GM10266 (cell line): Measurements from ENCODE around the gene DMD.
"Not testable (repeated sequence)": the region's sequence is repeated elsewhere in the genome, so short reads cannot be mapped to it uniquely, and the experiment has no call there.

Experiments used
- DNase-seq: peaks from one replicate; pipeline ENCODE4 v3.0.0; 2012; ENCODE audit errors: extremely low spot score
- TF ChIP-seq, protein P1 (sequence below): IDR thresholded peaks from 2 replicates; pipeline ENCODE4 v1.5.1; 2012; ENCODE audit warnings: mild to moderate bottlenecking, low read depth; ENCODE audit not compliant: control insufficient read depth, insufficient read depth; ENCODE audit errors: missing control alignments

DMD gene

DNA sequence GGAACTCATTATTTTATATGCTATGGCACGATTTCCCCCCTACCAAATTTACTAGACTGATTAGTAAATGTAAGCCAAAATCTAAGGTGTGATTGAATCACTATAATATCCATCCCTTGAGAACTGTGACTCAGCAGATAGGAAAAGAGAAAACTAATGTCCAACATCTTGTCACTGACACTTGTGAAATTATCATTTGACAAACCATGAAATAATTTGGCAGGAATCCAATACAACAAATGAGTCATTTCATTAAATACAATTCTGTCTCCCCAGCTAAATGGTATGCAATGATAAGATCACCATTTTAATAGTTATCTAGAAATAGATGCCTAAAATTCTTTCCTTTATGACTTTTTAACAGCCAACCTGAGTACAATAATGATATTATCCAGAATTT is 462.3 kb downstream of the DMD start:
- TF ChIP-seq, protein P1, sequence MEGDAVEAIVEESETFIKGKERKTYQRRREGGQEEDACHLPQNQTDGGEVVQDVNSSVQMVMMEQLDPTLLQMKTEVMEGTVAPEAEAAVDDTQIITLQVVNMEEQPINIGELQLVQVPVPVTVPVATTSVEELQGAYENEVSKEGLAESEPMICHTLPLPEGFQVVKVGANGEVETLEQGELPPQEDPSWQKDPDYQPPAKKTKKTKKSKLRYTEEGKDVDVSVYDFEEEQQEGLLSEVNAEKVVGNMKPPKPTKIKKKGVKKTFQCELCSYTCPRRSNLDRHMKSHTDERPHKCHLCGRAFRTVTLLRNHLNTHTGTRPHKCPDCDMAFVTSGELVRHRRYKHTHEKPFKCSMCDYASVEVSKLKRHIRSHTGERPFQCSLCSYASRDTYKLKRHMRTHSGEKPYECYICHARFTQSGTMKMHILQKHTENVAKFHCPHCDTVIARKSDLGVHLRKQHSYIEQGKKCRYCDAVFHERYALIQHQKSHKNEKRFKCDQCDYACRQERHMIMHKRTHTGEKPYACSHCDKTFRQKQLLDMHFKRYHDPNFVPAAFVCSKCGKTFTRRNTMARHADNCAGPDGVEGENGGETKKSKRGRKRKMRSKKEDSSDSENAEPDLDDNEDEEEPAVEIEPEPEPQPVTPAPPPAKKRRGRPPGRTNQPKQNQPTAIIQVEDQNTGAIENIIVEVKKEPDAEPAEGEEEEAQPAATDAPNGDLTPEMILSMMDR = no peak
- DNase-seq = no peak

DNA sequence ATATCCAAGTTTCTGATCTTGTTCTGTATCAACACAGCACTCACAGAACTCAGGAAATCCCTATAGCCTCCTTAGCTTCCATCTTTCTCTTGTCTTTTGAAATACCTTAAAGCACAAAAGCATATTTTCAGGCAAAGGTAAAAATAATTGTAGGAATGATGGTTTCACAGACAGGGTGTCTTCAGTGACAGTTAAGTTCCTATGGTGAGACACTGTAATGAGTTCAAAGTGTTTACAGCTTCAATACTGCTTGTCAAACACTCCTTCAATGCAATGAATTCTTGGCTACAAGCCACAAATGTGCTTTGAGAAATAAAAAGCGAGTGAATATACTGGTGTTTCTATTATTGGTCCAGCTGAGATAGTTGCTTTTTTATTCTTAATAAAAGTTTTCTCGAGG is 466.0 kb downstream of the DMD start:
- TF ChIP-seq, protein P1 = no peak

DNA sequence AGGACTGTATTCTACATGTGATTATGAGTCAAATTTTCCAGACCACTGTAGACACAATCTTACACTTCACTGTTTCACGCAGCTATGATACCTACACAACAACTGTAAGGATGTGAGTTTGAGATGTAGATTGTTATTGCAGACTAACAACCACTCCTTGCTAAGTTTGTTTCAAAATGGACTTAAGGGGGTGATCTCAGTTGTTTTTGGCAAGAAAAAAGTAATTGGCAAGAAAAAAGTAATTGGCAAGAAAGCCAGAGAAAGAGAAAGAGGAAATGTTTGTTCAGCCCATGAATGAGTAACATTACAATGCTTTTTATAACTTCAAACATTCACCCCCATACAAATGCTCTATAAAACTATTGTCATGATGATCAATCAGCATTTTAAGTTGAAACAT is 466.4 kb downstream of the DMD start:
- no peak for DNase-seq

More for the DNA sequence above, 466.0 kb downstream of the DMD start:
- DNase-seq = no peak

DNA sequence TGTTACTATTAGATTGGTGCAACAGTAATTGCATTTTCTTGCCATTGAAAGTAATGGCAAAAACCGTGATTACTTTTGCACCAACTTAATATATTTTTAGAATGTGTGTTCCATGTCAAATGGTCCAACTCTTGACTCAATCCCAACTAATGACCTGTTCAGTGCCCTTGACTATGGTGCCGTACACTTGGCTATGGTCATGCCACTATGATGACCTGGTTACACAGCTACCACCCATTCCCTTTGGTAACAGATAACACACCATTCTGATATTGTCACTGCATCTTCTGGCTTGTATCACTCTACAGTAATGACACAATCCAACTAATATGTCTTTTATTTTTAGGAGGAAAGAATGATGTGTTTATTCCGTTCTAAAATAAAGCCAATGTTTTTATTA is 469.4 kb downstream of the DMD start:
- DNase-seq = no peak
- TF ChIP-seq, protein P1 = no peak

More for the DNA sequence above, 466.4 kb downstream of the DMD start:
- TF ChIP-seq, protein P1 = no peak

DNA sequence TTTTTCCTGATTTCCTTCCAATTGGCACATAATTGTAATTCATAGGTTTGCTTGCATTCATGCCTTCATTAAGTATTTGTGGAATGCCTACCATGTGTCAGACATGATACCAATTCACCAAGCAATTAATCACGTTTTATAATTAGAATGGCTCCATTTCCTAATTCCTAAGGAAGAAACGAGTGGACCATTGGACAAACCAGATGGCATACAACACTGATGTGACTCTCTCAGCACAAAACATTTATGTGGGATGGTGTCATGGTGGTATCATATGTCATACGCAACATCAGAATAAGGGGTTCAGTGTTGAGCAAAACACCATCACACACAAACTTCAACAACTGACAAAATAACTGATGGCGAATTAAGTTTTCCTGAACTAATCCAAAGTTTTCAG is 502.8 kb downstream of the DMD start:
- DNase-seq = no peak
- TF ChIP-seq, protein P1 = no peak

DNA sequence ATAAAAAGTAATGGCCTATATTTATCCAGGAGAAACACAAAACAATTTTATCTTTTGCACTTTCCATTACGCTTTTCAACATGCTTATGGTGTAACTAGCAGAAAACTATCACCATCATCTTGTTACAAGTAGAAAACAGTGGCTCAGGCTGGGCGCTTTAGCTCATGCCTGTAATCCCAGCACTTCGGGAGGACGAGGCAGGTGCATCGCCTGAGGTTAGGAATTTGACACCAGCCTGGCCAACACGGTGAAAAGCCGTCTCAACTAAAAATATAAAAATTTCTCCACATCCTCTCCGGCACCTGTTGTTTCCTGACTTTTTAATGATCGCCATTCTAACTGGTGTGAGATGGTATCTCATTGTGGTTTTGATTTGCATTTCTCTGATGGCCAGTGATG is 506.0 kb downstream of the DMD start:
- not testable (repeated sequence) for DNase-seq

DNA sequence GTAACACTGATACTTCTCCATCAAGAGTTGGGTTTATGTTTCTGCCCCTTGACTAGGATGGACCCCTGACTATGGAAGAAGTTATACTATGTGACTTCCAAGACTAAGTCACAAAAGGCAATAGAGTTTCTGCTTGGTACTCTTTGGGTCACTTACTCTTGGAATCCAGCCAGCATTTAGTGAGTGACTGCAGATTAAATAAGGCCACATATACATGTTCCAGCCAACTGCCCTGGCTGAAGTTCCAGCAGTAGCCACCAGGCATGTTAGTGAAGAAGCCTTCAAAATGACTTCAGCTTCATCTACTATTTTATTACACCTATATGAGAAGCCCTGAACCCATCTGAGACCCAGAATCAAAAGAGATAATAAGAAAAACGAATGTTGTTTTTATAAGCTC is 524.0 kb downstream of the DMD start:
- no peak for DNase-seq
- TF ChIP-seq, protein P1 = no peak

DNA sequence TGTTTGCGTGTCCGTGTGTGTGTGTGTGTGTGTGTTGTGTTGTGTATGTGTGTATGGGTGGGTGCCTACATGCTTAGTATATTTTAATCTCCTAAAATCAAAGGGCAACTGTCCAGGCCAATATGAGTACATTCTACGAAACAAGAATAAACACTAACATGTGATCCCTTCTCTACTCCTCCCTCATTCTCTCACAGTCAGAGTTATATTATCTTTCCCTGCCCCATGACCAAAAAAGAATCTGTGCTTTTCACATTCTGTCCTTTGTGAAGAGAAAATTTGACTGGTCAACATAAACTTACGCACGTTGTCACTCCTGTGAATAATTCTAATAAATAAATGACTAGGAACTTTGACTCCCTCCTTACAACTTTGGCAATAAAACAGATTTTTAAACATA is 532.9 kb downstream of the DMD start:
- no peak for DNase-seq
- TF ChIP-seq, protein P1 = no peak
